GM06990 (cell line): ENCODE measurements around the gene IL18.

Source experiments
- DNase-seq: peaks from one replicate; pipeline ENCODE4 v3.0.0-alpha.2; 2011; ENCODE audit not compliant: insufficient read length; ENCODE audit errors: extremely low read depth
- H3K27me3 ChIP-seq: replicated peaks from 2 replicates; pipeline ENCODE4 v1.6.0; 2011; ENCODE audit warnings: low read length; ENCODE audit not compliant: control insufficient read depth, insufficient read depth
- H3K36me3 ChIP-seq: 2 replicates; pipeline ENCODE4 v1.5.1; 2011; ENCODE audit warnings: low read length; ENCODE audit not compliant: control insufficient read depth, insufficient read depth
- H3K4me3 ChIP-seq: replicated peaks from 2 replicates; pipeline ENCODE4 v1.5.1; 2011; ENCODE audit warnings: low read depth, mild to moderate bottlenecking, control low read depth, low read length
- CTCF ChIP-seq: IDR thresholded peaks from 2 replicates; pipeline ENCODE4 v1.5.1; 2011; ENCODE audit warnings: low read length, control low read depth, mild to moderate bottlenecking, inconsistent platforms; ENCODE audit not compliant: insufficient read depth, poor library complexity, severe bottlenecking

Gene IL18

GRCh38 chr11:112185883-112186282 is 22.0 kb upstream of the IL18 start:
- no peak for TF ChIP-seq CTCF
- Histone ChIP-seq H3K27me3 (no peaks in the 10 kb centered on the region), H3K36me3 (no peaks in the 10 kb centered on the region), H3K4me3 (no peak overlapping the region)
- no peak for DNase-seq

DNA sequence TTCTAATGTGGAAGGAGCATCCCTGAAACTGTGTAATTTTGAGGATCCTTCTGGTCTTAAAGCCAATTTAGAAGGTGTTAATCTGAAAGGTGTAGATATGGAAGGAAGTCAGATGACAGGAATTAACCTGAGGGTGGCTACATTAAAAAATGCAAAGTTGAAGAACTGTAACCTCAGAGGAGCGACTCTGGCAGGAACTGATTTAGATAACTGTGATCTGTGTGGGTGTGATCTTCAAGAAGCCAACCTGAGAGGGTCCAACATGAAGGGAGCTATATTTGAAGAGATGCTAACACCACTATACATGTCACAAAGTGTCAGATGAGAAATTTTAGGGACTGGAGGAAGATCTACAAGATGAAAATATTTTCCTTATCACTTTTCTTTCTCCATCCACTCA is 19.0 kb upstream of the IL18 start:
- no peak for TF ChIP-seq CTCF

GRCh38 chr11:112179601-112180000 is 15.7 kb upstream of the IL18 start:
- Histone ChIP-seq H3K36me3 (no peaks in the 10 kb centered on the region), H3K27me3 (no peaks in the 10 kb centered on the region), H3K4me3 (no peak overlapping the region)
- DNase-seq, result no peak
- TF ChIP-seq CTCF, result no peak

More for the DNA sequence above, 19.0 kb upstream of the IL18 start:
- Histone ChIP-seq H3K36me3 (no peaks in the 10 kb centered on the region), H3K4me3 (no peak overlapping the region), H3K27me3 (no peaks in the 10 kb centered on the region)
- DNase-seq, result no peak

DNA sequence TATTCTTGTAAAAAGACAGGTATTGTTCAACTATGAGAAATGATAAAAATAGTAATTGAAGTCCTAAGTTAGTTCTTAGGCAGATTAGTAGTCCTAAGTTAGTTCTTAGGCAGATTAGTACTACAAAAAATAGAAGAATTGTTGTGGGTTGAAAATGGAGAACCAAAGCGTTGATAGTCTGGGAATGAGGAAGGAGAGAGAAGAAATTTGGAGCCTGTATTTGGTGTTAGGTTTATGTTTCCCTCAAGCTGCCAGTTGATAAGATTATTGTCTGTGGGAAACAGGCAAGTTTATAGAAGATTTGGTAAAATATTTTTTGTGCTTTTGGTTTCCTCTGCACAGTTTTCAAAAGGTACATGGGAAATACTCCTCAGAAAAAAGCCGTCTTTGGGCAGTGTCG is 15.0 kb upstream of the IL18 start:
- no peaks in the 10 kb centered on the region for H3K27me3 ChIP-seq
- no peaks in the 10 kb centered on the region for H3K36me3 ChIP-seq
- no peak overlapping the region for H3K4me3 ChIP-seq
- no peak for TF ChIP-seq CTCF
- DNase-seq, result no peak

GRCh38 chr11:112178428-112178827 is 14.5 kb upstream of the IL18 start:
- no peak for TF ChIP-seq CTCF
- no peaks in the 10 kb centered on the region for H3K27me3 ChIP-seq
- H3K36me3 ChIP-seq, result no peaks in the 10 kb centered on the region

GRCh38 chr11:112177589-112177988 is 13.7 kb upstream of the IL18 start:
- no peak for TF ChIP-seq CTCF
- no peaks in the 10 kb centered on the region for H3K27me3 ChIP-seq
- no peaks in the 10 kb centered on the region for H3K36me3 ChIP-seq
- no peak for DNase-seq
- no peak overlapping the region for H3K4me3 ChIP-seq

More at GRCh38 chr11:112178428-112178827, 14.5 kb upstream of the IL18 start:
- DNase-seq, result no peak
- no peak overlapping the region for H3K4me3 ChIP-seq
